Heart left ventricle (tissue), 16 donors: ENCODE measurements around the gene TMEM181. TPM values are rescaled to one million over a fixed set of nuclear protein-coding genes. Genes with fewer than 3 reads are reported as not detected.

Experiments
- ATAC-seq, 4 donors: fragments of 200-7000 bp; cut with Tn5 transposase; one replicate each; pipeline ENCODE4 v1.9.1; 2020 to 2022; ENCODE audit warnings: moderate library complexity in 4 of 4, mild to moderate bottlenecking in 3 of 4, moderate number of reproducible peaks in 1 of 4
- DNase-seq, 5 donors: peaks; one replicate each; pipeline ENCODE4 v3.0.0-alpha.2; 2020
- H3K27ac ChIP-seq, 12 donors: fragments of 200-600 bp; sonication (generic) in 4 of 12; one replicate each; pipeline versions ENCODE4 v1.5.0 to v1.8.0; 2016 to 2022; ENCODE audit warnings: mild to moderate bottlenecking in 2 of 12
- H3K27me3 ChIP-seq, 9 donors: fragments of 200-600 bp; sonication (generic) in 2 of 9; one replicate each; pipeline versions ENCODE4 v1.5.1 to v1.8.0; 2016 to 2022; ENCODE audit warnings: mild to moderate bottlenecking in 3 of 9
- H3K36me3 ChIP-seq, 9 donors: fragments of 200-600 bp; sonication (generic) in 2 of 9; one replicate each; pipeline versions ENCODE4 v1.5.0 to v1.8.0; 2018 to 2022; ENCODE audit warnings: mild to moderate bottlenecking in 2 of 9
- H3K4me1 ChIP-seq, 12 donors: fragments of 200-600 bp; sonication (generic) in 4 of 12; one replicate each; pipeline versions ENCODE4 v1.5.0 to v1.8.0; 2016 to 2022; ENCODE audit warnings: mild to moderate bottlenecking in 3 of 12
- H3K4me3 ChIP-seq, 12 donors: fragments of 200-600 bp; sonication (generic) in 4 of 12; one replicate each; pipeline versions ENCODE4 v1.5.0 to v1.8.0; 2017 to 2022; ENCODE audit warnings: mild to moderate bottlenecking in 9 of 12, moderate library complexity in 4 of 12
- H3K9me3 ChIP-seq, 12 donors: fragments of 200-600 bp; sonication (generic) in 4 of 12; one replicate each; pipeline versions ENCODE4 v1.5.0 to v1.8.0; 2016 to 2022; ENCODE audit warnings: mild to moderate bottlenecking in 1 of 12
- CTCF ChIP-seq, 12 donors: fragments of 200-600 bp; sonication (generic) in 4 of 12; IDR thresholded peaks; one replicate each; pipeline versions ENCODE4 v1.5.0 to v1.8.0; 2018 to 2022; ENCODE audit warnings: antibody characterized with exemption in 12 of 12, mild to moderate bottlenecking in 5 of 12
- POLR2A ChIP-seq, 2 donors: fragments of 450-650 bp; IDR thresholded peaks; one replicate each; pipeline ENCODE4 v1.6.1; 2017; ENCODE audit warnings: antibody characterized with exemption in 2 of 2, mild to moderate bottlenecking in 2 of 2, moderate library complexity in 2 of 2
- WGBS, 4 donors: extraction: QIAGEN DNeasy Blood & Tissue Kit in 2 of 4; methylation state at CpG; one replicate each; pipeline versions ENCODE4 v1.1.5 to v1.1.7; 2013 to 2018; 5-methylcytosine and 5-hydroxymethylcytosine counted together
- intact Hi-C, 10 donors: fragments of 100-400 bp; cut with DNase I; formaldehyde crosslinking; loops; one replicate each; pipeline versions ENCODE4 v1.11.1 to v1.14.2; 2022
- polyA plus RNA-seq, 2 donors: library from polyadenylated mRNA; stranded (reverse); fragments of 200-250 nt; gene quantifications; one replicate each; pipeline ENCODE4 v1.2.3, GENCODE V29; 2013
- total RNA-seq, 9 donors: library from RNA; depleted of rRNA in 2 of 9; stranded (reverse); fragments of >200 nt in 2 of 9; fragmentation: NEBNext Ultra II Directional in 3 of 9; extraction: Animal tissue kit (Norgen Biotek cat#: 25700) in 3 of 9; gene quantifications; one replicate each; pipeline versions ENCODE4 v1.1.0 to v1.2.4, GENCODE V29; 2016 to 2023
- donor health status: ischemic (EF 13 %, LVEDD 7.1; RV severe dilation, severe dysfunction).
- donor health status: healthy with polysubstance abuse.
- donor health status: DM: no; HTN: yes; CAD: no.
- donor health status: DM: no; HTN: no; CAD: no.
- donor health status: ischemic (EF 25% LVEDD 6.9; RV normal size, moderate dysfunction).
- donor health status: ischemic (EF 25% LVEDD 5.7; RV mildly dilated, moderate dysfunction).
- donor health status: healthy.
- donor health status: DM: yes; HTN: yes; CAD: no.
- donor health status: ischemic (EF 35%, LVEDD 5.7; RV mildly dilated, moderate dysfunction).
- donor health status: nonischemic (EF 11% LVEDD 7.7; RV severe dilation, severe dysfunction).
- donor health status: DM: yes; HTN: yes; CAD: no.
- donor health status: PGD.
- donor health status: ischemic (EF 29% LVEDD 5.4; RV normal size, mild dysfunction).
- donor health status: nonischemic (EF 23%, LVEDD 6.1; RV moderate dilation, normal function).

TMEM181 gene
- total and polyA plus RNA-seq, 11 donors = 4.3 to 14.3 (median 10.1) TPM

- TF ChIP-seq POLR2A (IDR thresholded peaks at IDR 0.05) = no peak
- no peak for TF ChIP-seq CTCF (IDR thresholded peaks at IDR 0.05)
- no peak for ATAC-seq
- no peak for DNase-seq
- WGBS, 4 donors = 84 to 96% (median 93%) methylated on average over 5 of the region's 5 CpGs
- Histone ChIP-seq H3K9me3 (no peaks in the 10 kb centered on the region), H3K4me3 (no peak overlapping the region), H3K4me1 (peaks cover 0 to 39% (median 0%) of the 10 kb centered on the region in 12 donors), H3K27me3 (no peaks in the 10 kb centered on the region), H3K27ac (peak overlapping the region in 1 of 12 donors; percentile 64), H3K36me3 (peaks cover 0 to 4% (median 0%) of the 10 kb centered on the region in 9 donors)
- intact Hi-C loops = no loop called here
Measured at GRCh38 chr6:158568549-158568948, 8.7 kb downstream of the TMEM181 start.

- WGBS, 4 donors = 89 to 93% (median 92%) methylated on average over 9 of the region's 9 CpGs
- Histone ChIP-seq H3K9me3 (no peaks in the 10 kb centered on the region), H3K4me3 (no peak overlapping the region), H3K27me3 (no peaks in the 10 kb centered on the region), H3K36me3 (peaks cover 0 to 5% (median 0%) of the 10 kb centered on the region in 9 donors), H3K4me1 (peaks cover 0 to 35% (median 0%) of the 10 kb centered on the region in 12 donors), H3K27ac (no peak overlapping the region)
- ATAC-seq = no peak
- intact Hi-C loops = no loop called here
- no peak for DNase-seq
- TF ChIP-seq CTCF (IDR thresholded peaks at IDR 0.05) (no peak), POLR2A (IDR thresholded peaks at IDR 0.05) (no peak)
Measured at GRCh38 chr6:158569036-158569435, 9.1 kb downstream of the TMEM181 start.

- no peaks in the 10 kb centered on the region for H3K27me3 ChIP-seq
- 89 to 95% (median 90%) methylated on average over 3 of the region's 3 CpGs for WGBS, 4 donors
- intact Hi-C loops = no loop called here
- H3K4me3 ChIP-seq = no peak overlapping the region
- peaks cover 0 to 5% (median 0%) of the 10 kb centered on the region in 9 donors for H3K36me3 ChIP-seq
- TF ChIP-seq POLR2A (IDR thresholded peaks at IDR 0.05) (no peak), CTCF (IDR thresholded peaks at IDR 0.05) (no peak)
- no peak overlapping the region for H3K27ac ChIP-seq
- ATAC-seq (no peak), DNase-seq (no peak)
- H3K9me3 ChIP-seq = no peaks in the 10 kb centered on the region
- H3K4me1 ChIP-seq = peaks cover 0 to 21% (median 0%) of the 10 kb centered on the region in 12 donors
Measured at GRCh38 chr6:158570681-158570962, 10.7 kb downstream of the TMEM181 start.

GRCh38 chr6:158571826-158572652 lies 12.1 kb downstream of the TMEM181 start:
- no peak for TF ChIP-seq POLR2A (IDR thresholded peaks at IDR 0.05)
- no peak for TF ChIP-seq CTCF (IDR thresholded peaks at IDR 0.05)
- 80 to 98% (median 85%) methylated on average over 16 to 26 of the region's 26 CpGs for WGBS, 4 donors
- Histone ChIP-seq H3K4me1 (peaks cover 0 to 21% (median 0%) of the 10 kb centered on the region in 12 donors), H3K4me3 (no peak overlapping the region), H3K27me3 (no peaks in the 10 kb centered on the region), H3K27ac (no peak overlapping the region), H3K9me3 (no peaks in the 10 kb centered on the region), H3K36me3 (peaks cover 0 to 5% (median 0%) of the 10 kb centered on the region in 9 donors)
- DNase-seq = no peak
- intact Hi-C loops = no loop called here
- peak in 3 of 4 donors; percentile 29 to 48 (median 42) for ATAC-seq
